GM19455 (cell line): Measurements from ENCODE around the gene CT47C1.

Experiments used
- ATAC-seq: cut with Tn5 transposase; IDR thresholded peaks from one replicate; pipeline ENCODE4 v1.9.1; 2021; ENCODE audit not compliant: unreplicated experiment

Gene CT47C1

DNA sequence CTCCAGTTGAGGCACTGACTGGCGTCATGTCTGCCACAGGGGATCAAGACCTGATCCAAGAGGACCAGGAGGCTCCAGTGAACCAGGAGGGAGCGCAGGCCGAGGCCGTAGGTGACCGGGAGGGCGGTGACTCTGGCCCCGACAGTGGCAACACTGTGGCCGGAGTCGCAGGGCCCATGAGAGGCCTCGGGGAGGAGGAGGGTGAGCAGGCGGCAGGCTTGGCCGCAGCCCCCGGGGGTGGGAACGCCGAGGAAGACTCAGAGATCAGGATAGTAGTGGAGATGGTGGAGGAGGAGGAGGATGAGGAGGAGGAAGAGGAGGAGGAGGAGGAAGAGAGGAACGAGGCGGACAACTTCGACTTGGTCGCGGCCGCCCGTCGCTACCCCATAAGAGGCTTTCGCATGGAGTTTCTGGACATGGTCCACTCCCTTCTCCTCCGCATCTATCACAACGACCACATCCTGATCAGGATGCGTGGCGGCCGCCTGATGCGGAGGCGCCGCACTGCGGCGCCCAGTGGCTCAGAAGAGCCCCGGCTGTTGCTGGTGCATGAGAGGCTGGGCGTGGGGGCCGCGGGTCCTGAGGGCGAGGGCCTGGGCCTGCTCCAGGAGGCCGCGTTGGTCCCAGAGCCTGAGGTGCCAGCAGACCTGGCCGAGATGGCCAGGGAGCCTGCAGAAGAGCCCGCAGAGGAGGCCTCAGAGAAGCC, 560 bp downstream of the CT47C1 start:
- ATAC-seq = no peak

DNA sequence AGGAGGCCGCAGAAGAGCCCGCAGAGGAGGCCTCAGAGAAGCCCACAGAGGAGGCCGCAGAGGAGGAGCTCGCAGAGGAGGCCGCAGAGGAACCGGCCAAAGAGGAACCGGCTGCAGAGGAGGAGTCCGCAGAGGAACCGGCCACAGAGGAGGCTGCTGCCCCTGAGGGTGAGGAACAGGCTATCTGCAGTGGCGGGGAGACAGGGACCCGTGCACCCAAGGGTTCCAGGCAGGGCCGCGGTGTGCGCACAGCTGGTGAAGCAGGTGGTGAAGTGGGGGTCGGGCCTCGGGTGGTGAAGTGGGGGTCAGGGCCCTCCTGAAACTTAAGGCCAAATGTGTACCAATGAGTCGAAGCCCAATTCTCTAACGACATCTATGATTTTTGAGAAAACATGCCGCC, 1.1 kb downstream of the CT47C1 start:
- no peak for ATAC-seq

DNA sequence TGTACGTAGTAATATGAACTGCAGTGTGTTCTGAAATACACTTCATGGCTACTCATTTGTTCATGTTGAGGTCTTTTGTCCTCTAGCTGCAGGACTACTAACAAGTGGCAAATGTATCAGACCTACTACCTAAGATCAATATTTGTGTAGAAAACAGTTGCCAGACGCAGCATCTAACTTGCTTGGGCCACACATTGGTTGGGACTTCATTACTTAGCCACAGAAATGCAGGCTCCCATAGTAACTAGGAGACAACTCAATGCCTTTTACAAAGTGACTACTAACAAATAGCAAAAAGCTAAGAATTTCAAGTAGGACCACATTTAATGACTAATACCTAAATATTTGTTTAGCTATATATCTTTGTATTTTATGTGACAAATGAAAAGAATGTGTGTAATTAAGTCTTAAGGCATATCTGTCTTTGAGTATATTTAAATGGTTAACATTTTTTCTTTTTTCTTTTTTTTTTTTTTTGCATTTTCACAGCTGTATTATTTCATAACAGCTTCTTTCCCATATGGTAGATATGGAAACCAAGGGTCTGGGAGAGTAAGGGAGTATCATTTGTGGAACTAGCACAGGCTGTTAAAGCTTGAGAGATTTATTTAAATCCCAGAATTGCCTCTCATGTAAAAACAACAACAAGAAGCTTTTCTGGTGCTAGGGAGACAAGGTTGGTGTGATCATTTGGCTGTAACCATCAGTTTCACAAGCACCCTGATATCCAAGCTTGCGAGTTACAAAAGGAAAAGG, 2.7 kb downstream of the CT47C1 start:
- no peak for ATAC-seq

DNA sequence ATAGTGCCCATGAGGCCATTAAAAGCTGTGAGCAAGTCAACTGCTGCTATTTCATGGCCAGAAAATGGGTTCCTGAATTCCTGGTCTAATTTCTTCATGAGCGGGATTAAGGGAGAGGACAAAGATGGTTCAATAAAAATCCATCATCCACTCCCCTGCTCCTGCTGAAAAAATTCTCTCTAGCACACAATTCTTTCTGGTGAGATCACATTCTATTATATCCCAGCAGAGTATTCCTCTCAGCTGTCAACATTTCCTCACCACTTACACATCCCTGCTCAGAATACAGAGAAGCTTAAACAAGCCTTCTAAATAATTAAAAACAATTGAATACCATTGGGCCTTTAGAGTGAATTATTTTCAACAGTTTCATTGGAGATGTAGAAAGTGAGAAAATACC, 9.5 kb downstream of the CT47C1 start:
- no peak for ATAC-seq

DNA sequence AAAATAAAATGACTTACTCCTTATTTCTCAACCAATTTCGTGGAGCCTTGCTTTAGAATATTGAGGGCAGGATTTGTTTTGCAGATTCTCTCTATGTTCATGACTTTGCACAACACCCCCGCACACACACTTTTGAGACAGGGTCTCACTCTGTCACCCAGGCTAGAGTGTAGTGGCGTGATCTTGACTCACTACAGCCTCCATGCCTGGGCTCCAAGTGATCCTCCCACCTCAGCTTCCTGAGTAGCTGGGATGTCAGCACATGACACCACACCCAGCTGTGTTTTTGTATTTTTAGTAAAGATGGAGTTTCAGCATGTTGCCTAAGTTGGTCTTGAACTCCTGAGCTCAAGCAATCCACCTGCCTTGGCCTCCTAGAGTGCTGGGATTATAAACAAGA, 12.0 kb downstream of the CT47C1 start:
- no peak for ATAC-seq

DNA sequence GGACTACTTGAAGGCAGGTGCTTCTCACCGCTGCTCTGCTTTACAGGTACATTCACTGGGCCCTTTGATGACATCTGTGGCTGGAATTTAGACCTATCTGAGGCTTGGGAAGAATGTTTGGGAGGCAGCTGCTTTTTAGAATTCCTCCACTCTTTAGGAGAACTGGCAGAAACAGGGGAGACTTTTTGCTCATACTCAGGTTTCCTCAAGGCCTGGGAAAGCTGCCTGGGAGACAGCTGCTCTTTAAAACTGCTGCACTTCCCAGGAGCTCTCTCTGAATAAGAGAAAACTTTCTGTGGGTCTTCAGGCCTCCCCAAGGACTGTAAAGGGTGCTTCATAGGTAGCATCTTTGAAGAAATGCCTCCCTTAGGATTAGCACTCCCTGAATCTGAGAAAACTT, 14.3 kb downstream of the CT47C1 start:
- ATAC-seq = no peak

DNA sequence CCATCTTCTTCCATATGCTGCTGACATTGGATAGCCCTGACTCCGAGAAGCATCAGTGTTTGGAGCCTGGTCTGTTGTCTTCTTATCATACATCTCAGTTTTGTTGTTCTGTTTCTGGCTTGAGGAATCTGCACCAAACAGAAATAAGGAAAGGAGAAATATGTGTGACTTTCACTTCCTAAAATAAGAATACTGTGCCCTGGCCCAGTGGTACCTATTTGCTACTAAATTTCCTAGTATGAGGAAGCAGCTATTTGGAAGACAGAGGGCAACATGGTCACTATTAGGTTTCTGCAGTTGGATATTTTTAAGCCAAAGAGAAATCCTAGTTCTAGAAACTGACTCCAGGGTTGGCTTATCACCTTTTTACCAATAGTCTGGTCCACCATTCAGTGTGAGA, 16.8 kb downstream of the CT47C1 start:
- no peak for ATAC-seq

DNA sequence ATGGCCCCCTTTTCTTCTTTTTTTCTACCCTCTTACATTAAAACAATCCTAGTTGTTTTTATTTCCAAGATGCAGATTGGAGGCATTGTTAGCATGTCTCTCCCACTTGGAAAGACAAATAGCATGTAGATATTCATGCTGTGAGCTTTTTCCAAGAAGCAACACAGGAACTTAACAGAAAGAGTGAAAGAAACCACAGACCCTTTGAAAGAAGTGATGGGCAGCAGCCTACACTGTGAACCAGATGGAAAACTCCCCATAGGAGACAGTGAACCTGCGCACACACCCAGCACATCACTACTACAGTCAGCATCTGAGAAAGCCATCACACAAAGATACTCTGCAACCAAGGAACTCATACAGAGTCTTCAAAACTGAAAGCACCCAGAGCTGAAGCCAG, 17.8 kb downstream of the CT47C1 start:
- no peak for ATAC-seq

DNA sequence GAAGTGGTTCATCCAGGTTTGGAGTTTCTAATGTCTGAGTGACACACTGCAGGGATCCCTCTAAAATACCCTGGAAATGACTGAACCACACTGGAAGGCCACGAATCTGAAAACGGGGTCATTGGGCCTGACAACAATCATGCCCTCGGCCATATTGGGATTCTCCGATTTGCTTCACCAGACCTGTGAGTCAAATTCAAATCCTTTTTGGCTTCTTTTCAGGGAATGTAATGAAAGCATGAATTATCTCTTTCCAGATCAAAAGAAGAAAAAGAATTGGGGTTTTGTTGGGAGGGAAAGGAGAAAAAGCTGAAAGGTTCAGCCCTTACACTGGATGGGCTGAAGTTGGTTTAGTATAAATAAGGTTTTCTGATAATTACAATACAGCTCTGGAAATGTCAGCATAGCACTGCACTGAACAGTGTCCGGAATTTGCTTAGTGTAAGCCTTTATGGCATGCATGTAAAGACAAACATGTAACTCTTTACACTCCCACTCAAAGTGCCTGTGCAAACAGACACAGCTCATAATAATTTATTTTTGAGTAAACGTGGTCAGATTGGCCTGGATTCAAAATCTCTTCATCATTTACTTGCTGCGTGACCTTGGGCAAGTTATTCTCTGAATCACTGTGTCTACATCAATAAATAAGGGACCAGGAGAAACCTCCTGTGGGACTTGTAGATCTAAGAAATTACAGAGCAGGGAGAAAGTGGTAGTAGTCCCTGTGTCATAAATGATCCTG, 21.4 kb downstream of the CT47C1 start:
- no peak for ATAC-seq

DNA sequence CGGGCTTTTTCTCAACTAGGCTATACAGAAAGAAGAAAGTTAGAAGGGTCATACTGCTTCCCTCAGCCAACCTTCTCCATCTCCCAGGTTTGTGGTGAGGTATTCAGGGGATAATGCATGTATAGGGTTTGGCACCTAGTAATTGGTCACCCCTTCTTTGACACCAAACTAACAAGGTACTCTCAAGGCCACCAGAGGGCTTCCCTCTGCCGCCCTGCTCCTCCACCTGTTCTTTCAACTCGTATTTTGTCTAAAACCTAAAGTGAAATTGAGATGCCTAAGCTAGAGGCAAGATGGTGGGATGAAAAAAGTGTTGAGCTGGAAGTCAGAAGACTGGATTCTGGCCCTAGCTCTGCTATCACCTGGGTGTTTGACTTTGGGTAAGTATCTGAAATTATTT, 22.0 kb downstream of the CT47C1 start:
- ATAC-seq = no peak

DNA sequence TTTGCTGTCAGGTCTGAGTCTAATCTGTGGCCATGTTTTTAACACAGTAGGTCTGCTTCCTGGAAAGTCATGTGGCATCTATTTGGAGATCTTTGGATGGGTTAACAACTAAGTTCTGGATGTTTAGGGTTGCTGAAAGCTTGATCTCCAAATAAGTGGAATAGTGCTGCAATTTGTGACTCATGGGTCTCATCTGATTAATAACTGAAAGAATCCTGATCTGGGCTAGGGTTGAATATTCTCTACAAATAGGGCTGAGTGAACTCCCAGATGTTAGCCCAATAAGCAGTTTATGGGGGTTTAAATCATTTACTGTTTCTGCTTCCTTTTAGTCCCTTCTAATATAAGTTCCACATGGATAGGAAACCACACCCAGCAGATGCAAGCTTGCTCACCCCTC, 23.1 kb downstream of the CT47C1 start:
- no peak for ATAC-seq

DNA sequence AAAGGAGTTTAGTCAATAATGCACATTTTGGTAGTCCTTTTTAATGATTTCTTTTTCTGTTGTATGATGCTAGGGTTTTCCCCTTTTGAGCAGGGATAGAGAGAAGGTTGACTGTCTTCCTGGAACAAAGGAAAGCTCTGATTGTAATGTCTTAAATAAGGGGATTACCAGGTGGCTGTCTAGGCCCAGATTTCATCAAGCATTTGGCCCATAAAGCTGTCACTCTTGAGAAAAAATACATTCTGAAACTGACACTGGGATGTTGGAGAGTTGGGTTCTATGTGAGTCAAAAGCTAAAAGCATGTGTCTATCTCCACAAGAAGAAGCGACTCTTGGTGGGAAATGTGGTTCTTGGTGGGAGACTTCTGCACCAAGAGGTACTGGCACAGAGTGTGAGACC, 28.4 kb downstream of the CT47C1 start:
- ATAC-seq = no peak

DNA sequence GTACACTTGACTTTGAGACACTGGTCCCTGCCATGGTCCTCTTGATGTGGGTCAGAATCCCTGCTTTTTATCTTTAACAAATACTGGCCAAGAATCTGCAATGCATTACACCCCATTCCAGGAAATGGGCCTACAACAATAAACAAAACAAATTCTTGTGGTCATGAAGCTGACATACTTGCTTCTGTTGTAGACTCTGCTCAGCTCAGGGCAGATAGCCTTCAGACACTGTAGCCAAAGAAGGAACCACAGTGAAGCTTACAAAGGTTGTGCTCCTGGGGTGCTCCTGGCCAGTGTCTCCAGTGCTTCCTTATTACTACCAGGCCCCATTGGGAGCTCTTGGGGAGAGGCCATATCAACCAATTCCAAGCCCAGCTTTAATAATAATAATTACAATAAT, 33.0 kb downstream of the CT47C1 start:
- ATAC-seq = no peak

DNA sequence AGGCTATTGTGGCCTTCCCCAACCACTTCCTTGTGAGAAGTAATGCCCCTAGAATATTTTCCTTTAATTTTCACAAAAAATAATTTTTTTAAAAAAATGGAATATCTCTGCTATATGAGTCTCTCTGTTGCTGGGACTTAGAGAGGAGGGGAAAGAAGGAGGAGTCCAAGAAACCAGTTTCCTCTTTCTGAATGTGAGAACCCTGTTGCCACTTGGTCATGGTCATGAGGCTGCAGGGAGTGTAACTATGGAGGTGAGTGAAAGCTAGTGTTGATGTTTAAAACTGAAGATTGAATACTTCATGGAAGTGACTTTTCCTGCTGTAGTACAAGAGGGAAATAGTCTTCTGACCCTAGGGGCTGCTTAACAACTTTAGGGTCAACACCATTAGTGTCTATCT, 34.4 kb downstream of the CT47C1 start:
- ATAC-seq = no peak

DNA sequence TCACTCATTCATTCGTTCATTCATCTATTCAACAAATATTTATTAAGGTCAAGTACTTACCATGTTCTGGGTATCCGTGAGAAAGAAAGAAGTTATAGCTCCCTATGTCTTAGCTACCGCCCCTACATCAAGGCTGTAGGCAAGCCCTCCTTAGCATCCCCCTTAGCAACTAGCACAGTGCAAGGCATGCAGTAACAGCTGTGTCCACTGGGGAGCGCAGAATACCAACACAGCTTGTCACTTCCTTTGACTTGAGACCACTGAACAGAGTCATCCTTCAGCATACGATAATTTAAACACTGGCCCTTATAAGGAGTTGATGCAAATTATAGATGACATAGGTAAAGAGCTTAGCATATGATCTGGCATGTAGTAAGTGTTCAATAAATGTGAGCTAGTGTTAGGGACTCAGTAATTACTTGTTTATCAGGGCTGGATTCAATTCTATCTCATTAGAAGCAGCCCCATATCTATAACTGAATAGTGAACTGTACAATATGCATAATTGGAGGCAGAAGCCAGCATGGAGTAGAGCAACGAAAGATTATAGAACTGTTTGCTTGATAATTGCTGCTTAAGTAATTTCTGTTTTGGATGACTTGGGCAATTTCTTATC, 46.1 kb downstream of the CT47C1 start:
- peak; percentile 59 for ATAC-seq

DNA sequence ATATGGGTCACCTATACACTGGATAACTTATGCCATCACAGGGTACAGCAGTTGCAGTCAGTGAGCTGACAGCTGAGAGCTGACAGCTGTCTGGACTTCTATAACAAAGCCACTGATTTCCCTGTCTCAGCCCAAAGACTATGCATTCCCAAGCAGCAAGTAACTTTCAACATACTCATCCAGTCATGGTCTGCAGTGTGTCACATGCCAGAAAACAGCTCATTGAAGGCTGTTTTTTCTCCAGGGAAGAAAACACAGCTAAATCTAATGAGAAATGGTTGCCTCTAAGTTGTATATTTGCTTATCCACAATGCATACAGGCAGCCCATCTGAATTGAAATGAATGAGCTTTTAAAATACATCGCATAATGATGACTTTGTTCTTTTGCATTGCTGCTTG, 48.5 kb downstream of the CT47C1 start:
- no peak for ATAC-seq
